Fibroblast of lung (primary cell): Measurements from ENCODE around the gene SPATA17. TPM values are rescaled to one million over a fixed set of nuclear protein-coding genes. Genes with fewer than 3 reads are reported as not detected.
A peak's percentile ranks its signal among the peaks of the same experiment; 100 is the strongest.

Experiments used
- DNase-seq, 2 donors: peaks; one replicate each; pipeline versions ENCODE4 v3.0.0 to v3.0.0-alpha.2; 2010; ENCODE audit warnings: low read depth in 2 of 2
- H2AFZ ChIP-seq: 2 replicates; pipeline ENCODE4 v1.5.1; 2012; ENCODE audit warnings: low read length, control low read depth, inconsistent platforms
- H3K27ac ChIP-seq: 2 replicates; pipeline ENCODE4 v1.5.1; 2011; ENCODE audit warnings: low read length, control low read depth; ENCODE audit not compliant: insufficient read depth
- H3K27me3 ChIP-seq: 2 replicates; pipeline ENCODE4 v1.5.1; 2011; ENCODE audit warnings: mild to moderate bottlenecking, low read length; ENCODE audit not compliant: control insufficient read depth, insufficient read depth
- H3K36me3 ChIP-seq: 2 replicates; pipeline ENCODE4 v1.5.1; 2011; ENCODE audit warnings: low read length; ENCODE audit not compliant: control insufficient read depth, insufficient read depth
- H3K4me1 ChIP-seq: 2 replicates; pipeline ENCODE4 v1.5.1; 2011; ENCODE audit warnings: low read length; ENCODE audit not compliant: control insufficient read depth, insufficient read depth; ENCODE audit errors: extremely low read depth
- H3K4me2 ChIP-seq: 2 replicates; pipeline ENCODE4 v1.5.1; 2011; ENCODE audit warnings: low read length, control low read depth; ENCODE audit not compliant: insufficient read depth; ENCODE audit errors: extremely low read depth
- H3K4me3 ChIP-seq, 4 experiments: fragments of 200-600 bp in 1 of 4; sonication (generic) in 1 of 4; replicated peaks in 1 of 4; 2 replicates each; pipeline ENCODE4 v1.5.1; 2011 to 2016; ENCODE audit warnings: low read length in 4 of 4, low read depth in 3 of 4, mild to moderate bottlenecking in 3 of 4, control low read depth in 2 of 4, inconsistent platforms in 1 of 4, mixed read lengths in 1 of 4; ENCODE audit not compliant: insufficient read depth in 1 of 4; ENCODE audit errors: control extremely low read depth in 1 of 4
- H3K79me2 ChIP-seq: 2 replicates; pipeline ENCODE4 v1.5.1; 2012; ENCODE audit warnings: mild to moderate bottlenecking, low read length, inconsistent platforms; ENCODE audit not compliant: control insufficient read depth, insufficient read depth
- H3K9ac ChIP-seq: 2 replicates; pipeline ENCODE4 v1.5.1; 2011; ENCODE audit warnings: mild to moderate bottlenecking, low read length, control low read depth; ENCODE audit not compliant: insufficient read depth
- H3K9me3 ChIP-seq: 2 replicates; pipeline ENCODE4 v1.5.1; 2012; ENCODE audit warnings: low read depth, low read length; ENCODE audit not compliant: control insufficient read depth, insufficient read depth
- H4K20me1 ChIP-seq: 2 replicates; pipeline ENCODE4 v1.5.1; 2011; ENCODE audit warnings: low read length; ENCODE audit not compliant: control insufficient read depth, insufficient read depth; ENCODE audit errors: extremely low read depth
- CTCF ChIP-seq, 2 donors: IDR thresholded peaks in 1 of 2; conservative IDR thresholded peaks in 1 of 2; 1 replicate in 1 of 2; 2 replicates in 1 of 2; pipeline ENCODE4 v1.5.1; 2011 to 2012; ENCODE audit warnings: low read length in 2 of 2, control low read depth in 1 of 2, inconsistent platforms in 1 of 2, low read depth in 1 of 2, mild to moderate bottlenecking in 1 of 2
- EZH2 ChIP-seq: IDR thresholded peaks from 2 replicates; pipeline ENCODE4 v1.5.1; 2012; ENCODE audit warnings: low read length, control low read depth, mild to moderate bottlenecking; ENCODE audit errors: missing control alignments
- polyA plus RNA-seq, 2 donors: library from polyadenylated mRNA; depleted of rRNA in 1 of 2; stranded (reverse) in 1 of 2; unstranded in 1 of 2; fragments of >200 nt; gene quantifications; 2 replicates each; pipeline ENCODE4 v1.2.1, GENCODE V29; 2011 to 2012; ENCODE audit warnings: missing spikeins in 1 of 2
- total RNA-seq: library from RNA; depleted of rRNA; stranded (reverse); fragments of >200 nt; gene quantifications from 2 replicates; pipeline ENCODE4 v1.2.1, GENCODE V29; 2014

The SPATA17 gene
- total and polyA plus RNA-seq, 2 donors (not counting 1 experiment from before 2014, with no cell fraction given) = 0.18 to 0.50 TPM

- DNase-seq = no peak
- no peak overlapping the region for H3K4me2 ChIP-seq
- H3K27me3 ChIP-seq = no peaks in the 10 kb centered on the region
- no peaks in the 10 kb centered on the region for H3K4me1 ChIP-seq
- H3K79me2 ChIP-seq = no peaks in the 10 kb centered on the region
- TF ChIP-seq EZH2 (no peak), CTCF (conservative IDR thresholded peaks at IDR 0.05 in 1 of 2, IDR thresholded peaks at IDR 0.05 in 1 of 2; ENCODE audit: low read depth in 1 of 2, low read length in 2 of 2) (no peak)
- no peak overlapping the region for H3K4me3 ChIP-seq
- H2AFZ ChIP-seq = no peak overlapping the region
- H3K9ac ChIP-seq = no peak overlapping the region
- H3K9me3 ChIP-seq = no peaks in the 10 kb centered on the region
- no peaks in the 10 kb centered on the region for H3K36me3 ChIP-seq
- no peaks in the 10 kb centered on the region for H4K20me1 ChIP-seq
- H3K27ac ChIP-seq = no peak overlapping the region
These were observed 72.2 kb downstream of the SPATA17 start for GRCh38 chr1:217703326-217703725.

GRCh38 chr1:217712925-217713597 is 81.9 kb downstream of the SPATA17 start:
- H3K27ac ChIP-seq = no peak overlapping the region
- peak; percentile 16 to 80 for DNase-seq
- H4K20me1 ChIP-seq = no peaks in the 10 kb centered on the region
- no peaks in the 10 kb centered on the region for H3K36me3 ChIP-seq
- H3K9me3 ChIP-seq = no peaks in the 10 kb centered on the region
- no peak overlapping the region for H2AFZ ChIP-seq
- no peaks in the 10 kb centered on the region for H3K4me1 ChIP-seq
- no peak overlapping the region for H3K9ac ChIP-seq
- H3K4me3 ChIP-seq = no peak overlapping the region
- no peak for TF ChIP-seq CTCF (conservative IDR thresholded peaks at IDR 0.05 in 1 of 2, IDR thresholded peaks at IDR 0.05 in 1 of 2; ENCODE audit: low read depth in 1 of 2, low read length in 2 of 2)
- no peak for TF ChIP-seq EZH2
- no peak overlapping the region for H3K4me2 ChIP-seq
- no peaks in the 10 kb centered on the region for H3K27me3 ChIP-seq
- H3K79me2 ChIP-seq = no peaks in the 10 kb centered on the region

- Histone ChIP-seq H3K27me3 (no peaks in the 10 kb centered on the region), H3K36me3 (no peaks in the 10 kb centered on the region), H3K4me2 (no peak overlapping the region), H3K9ac (no peak overlapping the region), H3K27ac (no peak overlapping the region), H2AFZ (no peak overlapping the region), H3K4me3 (no peak overlapping the region), H4K20me1 (no peaks in the 10 kb centered on the region), H3K79me2 (no peaks in the 10 kb centered on the region), H3K4me1 (no peaks in the 10 kb centered on the region), H3K9me3 (no peaks in the 10 kb centered on the region)
- no peak for DNase-seq
- no peak for TF ChIP-seq CTCF (conservative IDR thresholded peaks at IDR 0.05 in 1 of 2, IDR thresholded peaks at IDR 0.05 in 1 of 2; ENCODE audit: low read depth in 1 of 2, low read length in 2 of 2)
- TF ChIP-seq EZH2 = no peak
These were observed 84.5 kb downstream of the SPATA17 start for GRCh38 chr1:217715681-217716080.
